HG03139 (cell line): ENCODE results near the gene POLR3A.

Source experiments
- ATAC-seq: cut with Tn5 transposase; IDR thresholded peaks from one replicate; pipeline ENCODE4 v1.9.1; 2021; ENCODE audit not compliant: unreplicated experiment

The POLR3A gene

DNA sequence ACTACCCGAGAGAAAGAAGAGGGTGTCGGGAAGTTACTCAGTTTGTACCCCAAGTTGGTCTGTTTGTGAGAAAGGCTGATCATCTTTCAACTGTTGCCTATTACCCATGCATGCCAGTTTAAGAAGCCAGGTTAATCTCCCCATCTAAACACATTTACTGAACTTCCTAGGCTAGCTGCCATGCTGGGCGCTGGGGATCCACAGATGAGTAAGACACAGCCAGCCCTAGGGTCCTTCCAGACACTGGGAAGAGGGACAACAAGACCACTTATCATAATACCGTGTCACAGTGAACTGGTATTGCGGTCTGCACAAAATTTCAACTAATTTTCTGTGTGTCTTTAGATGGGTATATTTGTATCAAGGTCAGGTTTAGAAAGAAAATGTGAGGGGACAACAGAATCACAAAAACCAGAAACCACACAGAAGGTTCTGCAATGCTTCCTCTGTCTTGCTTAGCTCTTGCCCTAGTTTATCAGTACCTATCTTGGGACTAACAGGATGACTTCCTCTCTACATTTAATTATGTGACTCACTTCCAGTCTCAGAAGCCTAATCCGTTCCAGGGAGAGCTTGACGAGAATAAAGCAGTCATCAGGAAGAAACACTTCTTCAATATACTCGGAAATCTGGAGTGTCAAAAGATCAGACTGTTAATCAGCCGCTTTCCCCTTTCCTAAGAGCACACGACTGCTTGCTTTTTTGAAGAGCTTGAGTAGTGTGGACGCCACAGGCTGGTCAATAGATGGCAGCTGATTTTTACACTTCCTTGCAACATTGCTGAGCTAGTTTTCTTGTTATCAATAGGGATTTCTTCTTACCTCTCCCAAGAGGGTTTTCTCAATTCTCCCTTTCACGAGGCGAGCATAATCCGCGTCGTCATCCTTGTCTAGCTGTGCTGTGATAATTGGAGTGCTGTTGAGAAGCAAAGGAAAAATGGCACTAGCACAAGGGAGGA lies 45.7 kb downstream of the POLR3A start:
- ATAC-seq: no peak

GRCh38 chr10:77981281-77981680 lies 48.0 kb downstream of the POLR3A start:
- no peak for ATAC-seq

GRCh38 chr10:77979221-77979620 lies 50.1 kb downstream of the POLR3A start:
- ATAC-seq: no peak

GRCh38 chr10:77978360-77978759 lies 51.0 kb downstream of the POLR3A start:
- ATAC-seq: no peak

DNA sequence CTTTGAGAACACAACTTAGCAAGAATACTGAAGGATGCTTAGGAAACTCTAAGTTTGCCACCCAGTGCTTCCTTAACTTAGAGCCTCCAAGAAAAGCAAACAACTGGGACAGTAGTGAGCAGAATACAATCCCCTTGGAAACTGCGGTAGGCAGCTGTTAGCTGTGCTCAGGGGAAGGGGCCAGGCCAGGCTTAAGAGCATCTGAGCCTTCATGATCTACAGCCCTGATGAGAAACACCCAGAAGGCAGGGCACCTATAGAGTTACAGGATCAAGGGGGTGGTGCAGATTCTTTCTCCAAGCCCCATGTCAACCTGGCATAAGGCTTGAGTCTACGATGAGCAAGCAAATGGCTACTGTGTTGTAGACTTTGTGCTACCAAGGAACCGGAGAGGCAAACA lies 51.4 kb downstream of the POLR3A start:
- ATAC-seq: no peak

- no peak for ATAC-seq
Measured at GRCh38 chr10:77977016-77977415, 52.3 kb downstream of the POLR3A start.

GRCh38 chr10:77975086-77975666 lies 54.1 kb downstream of the POLR3A start:
- ATAC-seq: no peak

- no peak for ATAC-seq
Measured at GRCh38 chr10:77974396-77975074, 54.8 kb downstream of the POLR3A start.

- no peak for ATAC-seq
Measured at GRCh38 chr10:77973276-77973675, 56.0 kb downstream of the POLR3A start.

- ATAC-seq: no peak
Measured at GRCh38 chr10:77972148-77972547, 57.2 kb downstream of the POLR3A start.

DNA sequence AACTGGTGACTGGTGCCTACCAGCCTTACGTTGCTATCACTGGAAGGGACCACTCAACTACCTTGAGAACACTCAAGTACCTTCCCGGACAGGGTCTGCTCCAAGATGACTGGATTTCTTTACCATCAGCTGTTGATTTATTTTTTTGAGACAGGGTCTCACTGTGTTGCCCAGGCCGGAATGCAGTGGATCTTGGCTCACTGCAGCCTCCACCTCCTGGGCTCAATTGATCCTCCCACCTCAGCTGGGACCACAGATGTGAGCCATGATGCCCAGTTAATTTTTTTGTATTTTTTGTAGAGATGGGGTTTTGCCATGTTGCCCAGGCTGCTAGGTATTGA lies 57.5 kb downstream of the POLR3A start:
- no peak for ATAC-seq

DNA sequence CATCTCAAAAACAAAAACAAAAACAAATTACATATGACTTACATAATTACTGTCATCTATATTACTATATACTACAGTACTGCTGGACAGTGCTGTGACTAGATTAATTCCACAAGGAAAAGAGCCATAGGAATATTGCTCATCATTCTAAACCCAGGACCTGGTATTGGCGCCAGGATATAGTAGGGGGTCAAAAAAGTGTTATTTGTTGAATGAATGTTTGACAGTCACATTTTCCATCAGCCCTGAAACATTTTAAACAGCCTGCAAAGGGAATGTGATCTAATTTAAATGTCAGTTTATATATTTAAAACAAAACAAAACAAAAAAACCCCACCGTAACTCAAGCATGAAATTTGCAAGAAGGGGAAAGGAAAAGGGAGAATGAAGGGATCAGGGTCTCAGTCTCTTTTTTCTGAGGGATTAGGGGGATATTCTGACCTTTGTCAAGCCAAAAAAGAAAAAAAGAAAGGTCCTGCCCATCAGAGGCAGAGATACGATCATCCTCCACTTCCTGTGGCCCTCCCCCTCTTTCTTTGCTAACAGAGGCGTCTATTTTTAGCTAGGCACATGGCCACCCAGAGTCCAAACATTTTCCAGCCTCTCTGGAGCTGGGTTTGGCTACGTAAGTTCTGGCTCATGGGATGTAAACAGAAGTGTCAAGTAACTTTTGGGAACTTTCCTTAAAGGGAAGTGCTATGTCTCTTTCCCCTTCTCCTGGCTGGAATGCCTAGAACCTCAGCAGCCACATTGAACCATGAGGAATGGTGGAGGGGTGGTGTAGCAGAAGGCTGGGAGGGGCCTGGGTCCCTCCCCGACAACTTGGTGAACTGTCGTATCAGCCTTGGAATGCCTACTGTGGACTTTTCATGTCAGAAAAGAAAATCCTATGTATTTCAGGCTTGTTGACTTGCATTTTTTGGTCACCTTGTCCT lies 58.2 kb downstream of the POLR3A start:
- no peak for ATAC-seq

DNA sequence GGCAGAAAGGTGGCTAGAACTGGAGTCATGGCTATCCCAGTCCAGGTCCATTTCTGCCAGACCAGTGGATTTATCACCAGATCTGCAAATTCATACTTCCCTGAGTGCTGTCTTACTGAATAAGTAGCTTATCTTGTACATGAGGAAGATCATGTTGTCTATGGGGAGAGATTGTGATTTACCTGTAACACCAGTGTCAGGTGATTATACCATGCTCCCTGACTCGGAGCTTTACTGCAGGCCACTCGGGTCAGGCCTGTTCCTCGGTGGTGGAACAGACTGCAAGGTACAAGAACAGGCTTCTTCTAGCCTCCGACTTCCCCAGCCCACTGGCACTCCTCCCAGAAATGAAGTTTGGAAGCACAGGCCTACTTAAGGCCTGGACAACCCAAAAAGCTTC lies 60.2 kb downstream of the POLR3A start:
- ATAC-seq: no peak

DNA sequence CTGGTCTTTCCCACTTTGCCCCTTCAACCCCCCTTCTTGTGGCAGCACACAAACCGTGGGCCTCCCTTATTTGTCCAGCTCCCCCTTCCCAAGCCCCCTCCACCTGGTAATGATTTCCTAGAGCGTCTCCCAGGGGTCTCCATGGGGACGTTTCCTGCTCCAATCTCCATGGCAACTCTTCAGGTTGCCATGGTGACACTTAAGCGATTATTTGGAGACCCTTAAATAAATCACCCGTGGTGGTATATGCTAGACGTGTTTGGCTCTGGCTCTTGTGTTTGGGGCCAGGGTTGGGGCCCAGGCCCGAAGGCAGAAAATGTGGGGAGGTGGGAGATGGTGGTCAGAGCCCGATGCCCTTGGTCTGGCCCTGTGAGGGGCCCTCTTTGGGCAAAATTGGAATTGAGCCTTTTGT lies 61.7 kb downstream of the POLR3A start:
- ATAC-seq: no peak

DNA sequence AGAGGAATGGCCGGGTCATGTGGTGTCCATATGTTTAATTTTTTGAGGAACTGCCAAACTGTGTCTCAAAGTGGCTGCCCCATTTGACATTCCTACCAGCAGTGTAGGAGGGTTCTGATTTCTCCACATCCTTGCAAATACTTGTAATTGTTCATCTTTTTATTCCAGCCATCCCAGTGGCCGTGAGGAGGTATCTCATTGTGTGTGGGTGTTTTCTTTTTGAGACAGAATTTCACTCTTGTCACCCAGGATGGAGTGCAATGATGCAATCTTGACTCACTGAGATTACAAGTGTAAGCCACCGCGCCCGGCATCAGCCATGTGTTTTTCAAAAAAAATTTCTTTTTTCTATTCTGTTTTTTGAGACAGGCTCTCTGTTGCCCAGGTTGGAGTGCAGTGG lies 64.0 kb downstream of the POLR3A start:
- no peak for ATAC-seq

DNA sequence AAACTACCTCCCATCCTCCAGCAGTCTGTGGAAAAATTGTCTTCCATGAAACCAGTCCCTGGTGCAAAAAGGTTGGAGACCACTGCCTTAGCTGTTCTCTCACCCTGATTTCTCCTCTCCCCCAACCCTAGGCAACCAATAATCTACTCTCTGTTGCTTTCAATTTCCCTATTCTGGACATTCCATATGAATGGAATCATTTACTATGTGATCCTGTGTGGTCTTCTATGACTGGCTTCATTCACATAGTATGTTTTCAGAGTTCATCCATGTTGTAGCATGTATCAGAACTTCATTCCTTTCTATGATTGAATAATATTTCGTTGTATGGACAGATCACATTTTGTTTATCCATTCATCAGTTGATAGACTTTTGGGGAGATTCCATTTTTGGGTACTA lies 64.5 kb downstream of the POLR3A start:
- ATAC-seq: no peak

DNA sequence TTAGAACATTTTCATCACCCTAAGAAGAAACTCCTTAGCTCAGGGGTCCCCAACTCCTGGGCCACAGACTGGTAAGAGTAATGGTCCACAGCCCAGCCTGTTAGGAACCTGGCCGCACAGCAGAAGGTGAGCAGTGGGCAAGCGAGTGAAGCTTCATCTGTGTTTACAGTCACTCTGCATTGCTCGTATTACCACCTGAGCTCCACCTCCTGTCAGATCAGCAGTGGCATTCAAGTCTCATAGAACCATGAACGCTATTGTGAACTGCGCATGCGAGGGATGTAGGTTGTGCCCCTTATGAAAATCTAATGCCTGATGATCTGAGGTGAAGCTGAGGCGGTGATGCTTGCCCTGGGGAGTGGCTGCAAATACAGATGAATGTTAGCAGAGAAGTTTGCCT lies 65.4 kb downstream of the POLR3A start:
- no peak for ATAC-seq

GRCh38 chr10:77962350-77963146 lies 66.8 kb downstream of the POLR3A start:
- no peak for ATAC-seq

- ATAC-seq: no peak
Measured at GRCh38 chr10:77961668-77962067, 67.6 kb downstream of the POLR3A start.

DNA sequence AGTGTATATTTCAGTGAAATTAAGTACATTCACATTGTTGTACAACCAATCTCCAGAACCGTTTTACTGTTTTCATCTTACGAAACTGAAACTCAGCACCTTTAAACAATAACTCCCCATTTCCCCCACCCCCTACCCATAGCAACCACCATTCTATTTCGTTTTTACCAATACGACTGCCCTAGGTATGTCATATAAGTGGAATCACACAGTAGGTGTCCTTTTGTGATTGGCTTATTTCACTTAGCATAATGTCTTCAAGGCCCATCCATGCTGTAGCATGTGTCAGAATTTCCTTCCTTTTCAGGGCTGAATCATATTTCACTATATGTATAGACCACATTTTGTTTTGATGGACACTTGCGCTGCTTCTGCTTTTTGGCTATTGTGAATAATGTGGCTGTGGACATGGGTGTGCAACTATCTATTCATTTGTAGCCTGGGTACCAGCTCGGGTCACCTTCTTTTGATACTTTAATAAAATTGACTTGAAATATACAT lies 68.4 kb downstream of the POLR3A start:
- ATAC-seq: no peak
